ENCODE results near the gene RIPK4. TPM values are rescaled to one million over a fixed set of nuclear protein-coding genes. Genes with fewer than 3 reads are reported as not detected.

RIPK4 gene
- total and polyA plus RNA-seq, 2 of the 13 experiments (the other 11 are each of a cell fraction or from before 2014, with no cell fraction given), result 3.1 to 4.9 TPM

- no peak for ATAC-seq
- H2AFZ ChIP-seq (ENCODE audit: low read length), result no peak overlapping the region
- no peak overlapping the region for H3K4me2 ChIP-seq (ENCODE audit: low read depth, low read length)
- CTCF ChIA-PET (ENCODE audit: low intra/inter-chr PET ratio, low total read pairs), result no interaction called here
- no peak overlapping the region for H3K4me3 ChIP-seq (replicated peaks in 1 of 3; ENCODE audit: insufficient read depth in 1 of 3, low read depth in 2 of 3, low read length in 3 of 3)
- WGBS (ENCODE audit: low lambda C conversion rate), result 95% methylated on average over 9 of the region's 14 CpGs
- H3K27ac ChIP-seq (ENCODE audit: extremely low read length, insufficient read depth, low read length), result no peak overlapping the region
- no TSS peak for BruUV-seq (replicated peaks)
- H4K20me1 ChIP-seq (ENCODE audit: insufficient read depth, low read length), result no peaks in the 10 kb centered on the region
- peaks cover 10 to 22% of the 10 kb centered on the region in 2 experiments; a peak in 4 of 5 replicates for H3K36me3 ChIP-seq (replicated peaks in 1 of 2; ENCODE audit: control insufficient read depth in 1 of 2, insufficient read depth in 2 of 2, low read length in 2 of 2)
- intact Hi-C loops (cut with micrococcal nuclease; ENCODE audit: unreplicated experiment), result no loop called here
- TF ChIP-seq RXRB (CRISPR knock-in tag; IDR thresholded peaks at IDR 0.05; ENCODE audit: borderline replicate concordance), result no peak
- no peak for TF ChIP-seq EZH2 (conservative IDR thresholded peaks at IDR 0.05; ENCODE audit: low read depth, low read length)
- no peak for TF ChIP-seq MTA3 (CRISPR knock-in tag; IDR thresholded peaks at IDR 0.05)
- no peak for TF ChIP-seq ZC3H13 (CRISPR knock-in tag; IDR thresholded peaks at IDR 0.05)
- TF ChIP-seq ZNF576 (CRISPR knock-in tag; IDR thresholded peaks at IDR 0.05), result no peak
- TF ChIP-seq TOPORS (CRISPR knock-in tag; IDR thresholded peaks at IDR 0.05), result no peak
- no peak for TF ChIP-seq FOXM1 (CRISPR knock-in tag; IDR thresholded peaks at IDR 0.05)
- TF ChIP-seq TARDBP (CRISPR knock-in tag; IDR thresholded peaks at IDR 0.05), result no peak
- peaks cover 11% of the 10 kb centered on the region for H3K9me3 ChIP-seq (ENCODE audit: low read length)
- POLR2A ChIA-PET, result no interaction called here
- no peak for FAIRE-seq
- DNase-seq (ENCODE audit: low spot score), result no peak
- no peak overlapping the region for H3K9ac ChIP-seq (ENCODE audit: insufficient read depth, low read depth, low read length)
- no peaks in the 10 kb centered on the region for H3K79me2 ChIP-seq (ENCODE audit: insufficient read depth, low read length)
- no peaks in the 10 kb centered on the region for H3K27me3 ChIP-seq (ENCODE audit: control insufficient read depth in 1 of 2, insufficient read depth in 2 of 2, low read length in 2 of 2)
- no peaks in the 10 kb centered on the region for H3K4me1 ChIP-seq (ENCODE audit: insufficient read depth, low read length)
- in situ Hi-C loops (cut with HindIII; ENCODE audit: extremely low pct_ligation_motif_present, low pct_unique_long_range_greater_than_20kb), result no loop called here
Observed at GRCh38 chr21:41796476-41797080, 29.7 kb upstream of the RIPK4 start.

- H3K79me2 ChIP-seq (ENCODE audit: insufficient read depth, low read length), result no peaks in the 10 kb centered on the region
- no peak overlapping the region for H3K27ac ChIP-seq (ENCODE audit: extremely low read length, insufficient read depth, low read length)
- TF ChIP-seq MAFK (conservative IDR thresholded peaks at IDR 0.05 in 1 of 2, IDR thresholded peaks at IDR 0.05 in 1 of 2; ENCODE audit: low read length in 2 of 2) (peak; percentile 16 to 46; a peak in 2 of 4 replicates), ZC3H4 (CRISPR knock-in tag; IDR thresholded peaks at IDR 0.05; ENCODE audit: borderline replicate concordance) (no peak)
- peaks cover 11% of the 10 kb centered on the region for H3K9me3 ChIP-seq (ENCODE audit: low read length)
- no peak for ATAC-seq
- no peak overlapping the region for H2AFZ ChIP-seq (ENCODE audit: low read length)
- 51% methylated on average over 3 of the region's 3 CpGs for WGBS (ENCODE audit: low lambda C conversion rate)
- DNase-seq (ENCODE audit: low spot score), result no peak
- no peak overlapping the region for H3K4me2 ChIP-seq (ENCODE audit: low read depth, low read length)
- intact Hi-C loops (cut with micrococcal nuclease; ENCODE audit: unreplicated experiment) (no loop called here), in situ Hi-C loops (cut with HindIII; ENCODE audit: extremely low pct_ligation_motif_present, low pct_unique_long_range_greater_than_20kb) (no loop called here)
- H3K4me3 ChIP-seq (replicated peaks in 1 of 3; ENCODE audit: insufficient read depth in 1 of 3, low read depth in 2 of 3, low read length in 3 of 3), result no peak overlapping the region
- FAIRE-seq, result no peak
- POLR2A ChIA-PET, result no interaction called here
- CTCF ChIA-PET (ENCODE audit: low intra/inter-chr PET ratio, low total read pairs), result no interaction called here
- no peaks in the 10 kb centered on the region for H4K20me1 ChIP-seq (ENCODE audit: insufficient read depth, low read length)
- BruUV-seq (replicated peaks), result no TSS peak
- H3K9ac ChIP-seq (ENCODE audit: insufficient read depth, low read depth, low read length), result no peak overlapping the region
- H3K27me3 ChIP-seq (ENCODE audit: control insufficient read depth in 1 of 2, insufficient read depth in 2 of 2, low read length in 2 of 2), result no peaks in the 10 kb centered on the region
- no peaks in the 10 kb centered on the region for H3K4me1 ChIP-seq (ENCODE audit: insufficient read depth, low read length)
- peaks cover 4 to 13% of the 10 kb centered on the region in 2 experiments; a peak in 3 of 5 replicates for H3K36me3 ChIP-seq (replicated peaks in 1 of 2; ENCODE audit: control insufficient read depth in 1 of 2, insufficient read depth in 2 of 2, low read length in 2 of 2)
Observed at GRCh38 chr21:41795726-41796125, 28.9 kb upstream of the RIPK4 start.
